Right lobe of liver (tissue), 6 donors: ENCODE results near the gene OR8G1. TPM values are rescaled to one million over a fixed set of nuclear protein-coding genes. Genes with fewer than 3 reads are reported as not detected.

Experiments used
- ATAC-seq, 4 donors: fragments of 200-7000 bp; cut with Tn5 transposase; one replicate each; pipeline ENCODE4 v1.9.1; 2020; ENCODE audit warnings: mild to moderate bottlenecking in 4 of 4, moderate library complexity in 4 of 4
- DNase-seq, 3 donors: peaks; one replicate each; pipeline ENCODE4 v3.0.0-alpha.2; 2020
- H3K27ac ChIP-seq, 3 donors: fragments of 200-600 bp; one replicate each; pipeline ENCODE4 v1.8.0; 2022
- H3K27me3 ChIP-seq, 2 donors: fragments of 200-600 bp; one replicate each; pipeline ENCODE4 v1.8.0; 2022
- H3K36me3 ChIP-seq, 4 donors: fragments of 200-600 bp; sonication (generic) in 1 of 4; one replicate each; pipeline versions ENCODE4 v1.5.1 to v1.8.0; 2017 to 2022; ENCODE audit warnings: control low read depth in 1 of 4
- H3K4me1 ChIP-seq, 4 donors: fragments of 200-600 bp; sonication (generic) in 1 of 4; one replicate each; pipeline versions ENCODE4 v1.5.1 to v1.8.0; 2017 to 2022; ENCODE audit warnings: control low read depth in 1 of 4
- H3K4me3 ChIP-seq, 3 donors: fragments of 200-600 bp; one replicate each; pipeline ENCODE4 v1.8.0; 2022
- H3K9me3 ChIP-seq, 4 donors: fragments of 200-600 bp; sonication (generic) in 1 of 4; one replicate each; pipeline versions ENCODE4 v1.5.1 to v1.8.0; 2017 to 2022; ENCODE audit warnings: control low read depth in 1 of 4
- CTCF ChIP-seq, 4 donors: fragments of 200-600 bp in 3 of 4; fragments of 450-650 bp in 1 of 4; IDR thresholded peaks; one replicate each; pipeline versions ENCODE4 v1.5.1 to v1.8.0; 2016 to 2022; ENCODE audit warnings: antibody characterized with exemption in 4 of 4, mild to moderate bottlenecking in 2 of 4
- POLR2A ChIP-seq: fragments of 450-650 bp; IDR thresholded peaks from one replicate; pipeline ENCODE4 v1.6.1; 2017; ENCODE audit warnings: antibody characterized with exemption, mild to moderate bottlenecking
- WGBS: methylation state at CpG from one replicate; pipeline ENCODE4 v1.1.6; 2018; ENCODE audit warnings: low coverage, low lambda C conversion rate; ENCODE audit not compliant: insufficient coverage; ENCODE audit errors: missing lambda C conversion rate; 5-methylcytosine and 5-hydroxymethylcytosine counted together
- intact Hi-C, 2 donors: fragments of 100-400 bp; cut with DNase I; formaldehyde crosslinking; loops; one replicate each; pipeline versions ENCODE4 v1.11.2 to v1.14.1; 2022
- total RNA-seq, 6 experiments: library from RNA; depleted of rRNA in 2 of 6; stranded (reverse); fragments of >200 nt in 2 of 6; fragmentation: NEBNext Ultra II Directional in 3 of 6; extraction: Animal tissue kit (Norgen Biotek cat#: 25700) in 3 of 6; gene quantifications; one replicate each; pipeline versions ENCODE4 v1.1.0 to v1.2.4, GENCODE V29; 2016 to 2023
- donor health status: DM: no; HTN: yes; CAD: no.
- donor health status: DM: no; HTN: no; CAD: no.
- donor health status: DM: no; HTN: no; CAD: no.
- donor health status: DM: no; HTN: yes; CAD: no.
- donor health status: DM: no; HTN: yes; CAD: no.

The OR8G1 gene
- total RNA-seq, 6 experiments from 2014 or later, result not detected

- DNase-seq, result no peak
- WGBS, result 59% methylated on average over 2 of the region's 2 CpGs
- no peaks in the 10 kb centered on the region for H3K4me1 ChIP-seq
- H3K27me3 ChIP-seq, result no peaks in the 10 kb centered on the region
- intact Hi-C loops, result no loop called here
- no peak overlapping the region for H3K4me3 ChIP-seq
- ATAC-seq, result no peak
- H3K36me3 ChIP-seq, result no peaks in the 10 kb centered on the region
- H3K9me3 ChIP-seq, result no peaks in the 10 kb centered on the region
- H3K27ac ChIP-seq, result no peak overlapping the region
- TF ChIP-seq POLR2A, result no peak
- TF ChIP-seq CTCF (IDR thresholded peaks at IDR 0.05), result no peak
Measured at GRCh38 chr11:124274000-124274399, 33.1 kb downstream of the OR8G1 start.

GRCh38 chr11:124276081-124276480 lies 35.2 kb downstream of the OR8G1 start:
- TF ChIP-seq POLR2A (no peak), CTCF (IDR thresholded peaks at IDR 0.05) (no peak)
- 33% methylated on average over 1 of the region's 1 CpG for WGBS
- Histone ChIP-seq H3K36me3 (no peaks in the 10 kb centered on the region), H3K27ac (no peak overlapping the region), H3K4me1 (no peaks in the 10 kb centered on the region), H3K4me3 (no peak overlapping the region), H3K27me3 (no peaks in the 10 kb centered on the region), H3K9me3 (no peaks in the 10 kb centered on the region)
- ATAC-seq (no peak), DNase-seq (no peak)
- intact Hi-C loops, result no loop called here

- H3K36me3 ChIP-seq, result no peaks in the 10 kb centered on the region
- DNase-seq (no peak), ATAC-seq (peak in 1 of 4 donors; percentile 36)
- H3K27ac ChIP-seq, result no peak overlapping the region
- H3K4me3 ChIP-seq, result no peak overlapping the region
- TF ChIP-seq CTCF (IDR thresholded peaks at IDR 0.05) (no peak), POLR2A (no peak)
- H3K4me1 ChIP-seq, result no peaks in the 10 kb centered on the region
- intact Hi-C loops, result no loop called here
- no peaks in the 10 kb centered on the region for H3K27me3 ChIP-seq
- no peaks in the 10 kb centered on the region for H3K9me3 ChIP-seq
- 63% methylated on average over 2 of the region's 3 CpGs for WGBS
Measured at GRCh38 chr11:124277207-124277606, 36.3 kb downstream of the OR8G1 start.

GRCh38 chr11:124277804-124278203 lies 36.9 kb downstream of the OR8G1 start:
- H3K4me1 ChIP-seq, result no peaks in the 10 kb centered on the region
- no peak overlapping the region for H3K4me3 ChIP-seq
- H3K36me3 ChIP-seq, result no peaks in the 10 kb centered on the region
- H3K27ac ChIP-seq, result no peak overlapping the region
- intact Hi-C loops, result no loop called here
- 41% methylated on average over 2 of the region's 3 CpGs for WGBS
- no peaks in the 10 kb centered on the region for H3K9me3 ChIP-seq
- no peak for ATAC-seq
- H3K27me3 ChIP-seq, result no peaks in the 10 kb centered on the region
- TF ChIP-seq CTCF (IDR thresholded peaks at IDR 0.05), result no peak
- TF ChIP-seq POLR2A, result no peak
- no peak for DNase-seq

GRCh38 chr11:124278261-124278660 lies 37.4 kb downstream of the OR8G1 start:
- ATAC-seq (no peak), DNase-seq (no peak)
- Histone ChIP-seq H3K27me3 (no peaks in the 10 kb centered on the region), H3K27ac (no peak overlapping the region), H3K4me3 (no peak overlapping the region), H3K9me3 (no peaks in the 10 kb centered on the region), H3K36me3 (no peaks in the 10 kb centered on the region), H3K4me1 (no peaks in the 10 kb centered on the region)
- intact Hi-C loops, result no loop called here
- WGBS, result 6% methylated on average over 2 of the region's 2 CpGs
- no peak for TF ChIP-seq CTCF (IDR thresholded peaks at IDR 0.05)
- no peak for TF ChIP-seq POLR2A
